ENCODE results near the gene DNAH5.

The DNAH5 gene

GRCh38 chr5:13934125-13934524 lies 10.4 kb downstream of the DNAH5 start:
- no peak for DNase-seq

- DNase-seq, result no peak
These were observed 11.9 kb downstream of the DNAH5 start for GRCh38 chr5:13932561-13932960.

- no peak for DNase-seq
These were observed 12.5 kb downstream of the DNAH5 start for GRCh38 chr5:13932011-13932410.

- no peak for DNase-seq
These were observed 13.8 kb downstream of the DNAH5 start for GRCh38 chr5:13930541-13931171.

GRCh38 chr5:13926731-13927130 lies 17.8 kb downstream of the DNAH5 start:
- DNase-seq, result no peak

GRCh38 chr5:13921578-13921977 lies 22.9 kb downstream of the DNAH5 start:
- DNase-seq, result no peak

- no peak for DNase-seq
These were observed 24.7 kb downstream of the DNAH5 start for GRCh38 chr5:13919786-13920185.

- no peak for DNase-seq
These were observed 25.4 kb downstream of the DNAH5 start for GRCh38 chr5:13919087-13919486.

GRCh38 chr5:13917061-13917460 lies 27.4 kb downstream of the DNAH5 start:
- no peak for DNase-seq

GRCh38 chr5:13913962-13914361 lies 30.5 kb downstream of the DNAH5 start:
- DNase-seq, result no peak

- no peak for DNase-seq
These were observed 33.7 kb downstream of the DNAH5 start for GRCh38 chr5:13910637-13911288.

GRCh38 chr5:13910201-13910600 lies 34.3 kb downstream of the DNAH5 start:
- DNase-seq, result no peak

- DNase-seq, result no peak
These were observed 35.2 kb downstream of the DNAH5 start for GRCh38 chr5:13909271-13909670.

GRCh38 chr5:13898569-13898968 lies 45.9 kb downstream of the DNAH5 start:
- DNase-seq, result no peak

GRCh38 chr5:13878357-13878756 lies 66.1 kb downstream of the DNAH5 start:
- no peak for DNase-seq

- no peak for DNase-seq
These were observed 77.7 kb downstream of the DNAH5 start for GRCh38 chr5:13866792-13867191.

- DNase-seq, result no peak
These were observed 79.2 kb downstream of the DNAH5 start for GRCh38 chr5:13865312-13865711.

GRCh38 chr5:13860146-13860545 lies 84.3 kb downstream of the DNAH5 start:
- DNase-seq, result no peak

- no peak for DNase-seq
These were observed 85.0 kb downstream of the DNAH5 start for GRCh38 chr5:13859270-13860065.

- DNase-seq, result no peak
These were observed 101.2 kb downstream of the DNAH5 start for GRCh38 chr5:13843175-13843846.

GRCh38 chr5:13833440-13833839 lies 111.0 kb downstream of the DNAH5 start:
- DNase-seq, result no peak

GRCh38 chr5:13831351-13831750 lies 113.1 kb downstream of the DNAH5 start:
- DNase-seq, result no peak

GRCh38 chr5:13830536-13830935 lies 114.0 kb downstream of the DNAH5 start:
- no peak for DNase-seq

GRCh38 chr5:13821366-13821765 lies 123.1 kb downstream of the DNAH5 start:
- no peak for DNase-seq

Data from NCI-H526 treated with DMSO at 0.1 percent for 48 hours (cell line).